ENCODE data around the gene CFAP20. TPM values are rescaled to one million over a fixed set of nuclear protein-coding genes. Genes with fewer than 3 reads are reported as not detected.

The CFAP20 gene
- polyA plus RNA-seq, 1 donor from 2014 or later: 210 TPM

GRCh38 chr16:58160855-58161254 lies 31.7 kb upstream of the CFAP20 start:
- Histone ChIP-seq H4K20me1 (ENCODE audit: insufficient read depth) (no peaks in the 10 kb centered on the region), H3K9ac (ENCODE audit: low read length) (no peak overlapping the region), H3K36me3 (ENCODE audit: insufficient read depth, low read length) (peaks cover 9% of the 10 kb centered on the region), H3K9me2 (ENCODE audit: insufficient read depth, low read length) (no peaks in the 10 kb centered on the region), H3K27ac (ENCODE audit: low read length) (no peak overlapping the region), H3F3A (ENCODE audit: insufficient read depth, low read length, poor library complexity, severe bottlenecking) (no peaks in the 10 kb centered on the region), H3K27me3 (ENCODE audit: insufficient read depth, low read depth, low read length) (no peaks in the 10 kb centered on the region), H3K9me3 (ENCODE audit: low read length) (no peaks in the 10 kb centered on the region), H3K4me3 (ENCODE audit: low read length) (no peak overlapping the region), H3K79me2 (replicated peaks; ENCODE audit: insufficient read depth, low read length) (no peaks in the 10 kb centered on the region), H3K4me2 (ENCODE audit: low read length) (no peak overlapping the region), H2AFZ (ENCODE audit: low read depth, low read length) (no peak overlapping the region)
- no peak for TF ChIP-seq TAF1 (IDR thresholded peaks at IDR 0.05; ENCODE audit: low read depth)
- no peak for TF ChIP-seq EZH2 (IDR thresholded peaks at IDR 0.05; ENCODE audit: borderline replicate concordance, insufficient read depth, low read length, poor library complexity, severe bottlenecking)
- TF ChIP-seq MXI1 (conservative IDR thresholded peaks at IDR 0.05; ENCODE audit: poor library complexity, severe bottlenecking): no peak
- no peak for TF ChIP-seq CTCF (IDR thresholded peaks at IDR 0.05; ENCODE audit: poor library complexity, severe bottlenecking)
- TF ChIP-seq EP300 (conservative IDR thresholded peaks at IDR 0.05; ENCODE audit: poor library complexity, severe bottlenecking): no peak
- TF ChIP-seq RAD21 (conservative IDR thresholded peaks at IDR 0.05): no peak
- no peak for TF ChIP-seq SMC3 (conservative IDR thresholded peaks at IDR 0.05; ENCODE audit: poor library complexity)
- no peak for TF ChIP-seq REST (IDR thresholded peaks at IDR 0.05; ENCODE audit: borderline replicate concordance)

- H3K9me2 ChIP-seq (ENCODE audit: insufficient read depth, low read length): no peaks in the 10 kb centered on the region
- H3K9ac ChIP-seq (ENCODE audit: low read length): no peak overlapping the region
- no peak overlapping the region for H2AFZ ChIP-seq (ENCODE audit: low read depth, low read length)
- H3K4me3 ChIP-seq (ENCODE audit: low read length): no peak overlapping the region
- H3K9me3 ChIP-seq (ENCODE audit: low read length): no peaks in the 10 kb centered on the region
- no peaks in the 10 kb centered on the region for H3K27me3 ChIP-seq (ENCODE audit: insufficient read depth, low read depth, low read length)
- H4K20me1 ChIP-seq (ENCODE audit: insufficient read depth): no peaks in the 10 kb centered on the region
- H3F3A ChIP-seq (ENCODE audit: insufficient read depth, low read length, poor library complexity, severe bottlenecking): no peaks in the 10 kb centered on the region
- H3K79me2 ChIP-seq (replicated peaks; ENCODE audit: insufficient read depth, low read length): no peaks in the 10 kb centered on the region
- TF ChIP-seq EZH2 (IDR thresholded peaks at IDR 0.05; ENCODE audit: borderline replicate concordance, insufficient read depth, low read length, poor library complexity, severe bottlenecking): no peak
- no peak for TF ChIP-seq EP300 (conservative IDR thresholded peaks at IDR 0.05; ENCODE audit: poor library complexity, severe bottlenecking)
- TF ChIP-seq SMC3 (conservative IDR thresholded peaks at IDR 0.05; ENCODE audit: poor library complexity): no peak
- no peak for TF ChIP-seq POLR2AphosphoS5 (IDR thresholded peaks at IDR 0.05)
- TF ChIP-seq RAD21 (conservative IDR thresholded peaks at IDR 0.05): no peak
- TF ChIP-seq CTCF (IDR thresholded peaks at IDR 0.05; ENCODE audit: poor library complexity, severe bottlenecking): no peak
- no peak for TF ChIP-seq TAF1 (IDR thresholded peaks at IDR 0.05; ENCODE audit: low read depth)
- no peak for TF ChIP-seq REST (IDR thresholded peaks at IDR 0.05; ENCODE audit: borderline replicate concordance)
- no peak for TF ChIP-seq MXI1 (conservative IDR thresholded peaks at IDR 0.05; ENCODE audit: poor library complexity, severe bottlenecking)
- H3K4me2 ChIP-seq (ENCODE audit: low read length): no peak overlapping the region
- H3K36me3 ChIP-seq (ENCODE audit: insufficient read depth, low read length): peaks cover 6% of the 10 kb centered on the region
- H3K27ac ChIP-seq (ENCODE audit: low read length): no peak overlapping the region
Measured at GRCh38 chr16:58158725-58159124, 29.5 kb upstream of the CFAP20 start.
